Gastrocnemius medialis (tissue), 4 donors: ENCODE measurements around the gene NLRP11. TPM values are rescaled to one million over a fixed set of nuclear protein-coding genes. Genes with fewer than 3 reads are reported as not detected.

Experiments
- ATAC-seq, 2 donors: fragments of 150-250 bp; one replicate each; pipeline ENCODE4 v1.9.1; 2016
- DNase-seq, 2 donors: peaks; one replicate each; pipeline ENCODE4 v3.0.0-alpha.2; 2019
- H3K27ac ChIP-seq, 4 donors: fragments of 200-600 bp; sonication (generic); 1 replicate in 1 of 4; 2 replicates in 3 of 4; pipeline ENCODE4 v1.5.1; 2016 to 2018; ENCODE audit warnings: mild to moderate bottlenecking in 2 of 4, moderate library complexity in 1 of 4
- H3K27me3 ChIP-seq, 3 donors: fragments of 200-600 bp; sonication (generic) in 2 of 3; 1 replicate in 1 of 3; 2 replicates in 2 of 3; pipeline versions ENCODE4 v1.5.1 to v1.6.0; 2016 to 2019; ENCODE audit warnings: mild to moderate bottlenecking in 1 of 3, moderate library complexity in 1 of 3
- H3K36me3 ChIP-seq, 2 donors: fragments of 200-600 bp; sonication (generic) in 1 of 2; one replicate each; pipeline ENCODE4 v1.5.1; 2017 to 2018
- H3K4me1 ChIP-seq, 2 donors: fragments of 200-600 bp; sonication (generic) in 1 of 2; one replicate each; pipeline ENCODE4 v1.5.1; 2016 to 2017; ENCODE audit warnings: mild to moderate bottlenecking in 2 of 2
- H3K4me3 ChIP-seq, 4 donors: fragments of 200-600 bp; sonication (generic) in 3 of 4; 1 replicate in 1 of 4; 2 replicates in 3 of 4; pipeline ENCODE4 v1.5.1; 2016 to 2019; ENCODE audit warnings: mild to moderate bottlenecking in 2 of 4
- H3K9me3 ChIP-seq, 3 donors: fragments of 200-600 bp; sonication (generic) in 2 of 3; 1 replicate in 1 of 3; 2 replicates in 2 of 3; pipeline ENCODE4 v1.5.1; 2016 to 2019
- CTCF ChIP-seq, 5 experiments: fragments of 450-650 bp in 3 of 5; fragments of 200-600 bp in 2 of 5; sonication (generic) in 2 of 5; IDR thresholded peaks in 4 of 5; conservative IDR thresholded peaks in 1 of 5; 1 replicate in 4 of 5; 2 replicates in 1 of 5; pipeline ENCODE4 v1.5.1; 2016 to 2019; ENCODE audit warnings: antibody characterized with exemption in 5 of 5, mild to moderate bottlenecking in 3 of 5, moderate library complexity in 3 of 5
- POLR2A ChIP-seq, 2 donors: fragments of 450-650 bp; IDR thresholded peaks; one replicate each; pipeline ENCODE4 v1.6.1; 2017; ENCODE audit warnings: antibody characterized with exemption in 2 of 2, mild to moderate bottlenecking in 2 of 2, moderate library complexity in 2 of 2
- in situ Hi-C, 4 donors: fragments of 200-750 bp; cut with MboI; loops; one replicate each; pipeline versions ENCODE4 v1.15.0 to v1.8.0; 2017; ENCODE audit warnings: low sequenced_read_pairs in 4 of 4
- intact Hi-C: fragments of 100-400 bp; cut with DNase I; formaldehyde crosslinking; loops from one replicate; pipeline ENCODE4 v1.15.1; 2023; ENCODE audit warnings: low total_unique reads
- total RNA-seq, 4 donors: library from RNA; depleted of rRNA; stranded (reverse); fragments of >200 nt; gene quantifications; one replicate each; pipeline versions ENCODE4 v1.1.0 to v1.2.3, GENCODE V29; 2016

NLRP11 gene
- total RNA-seq: not detected

GRCh38 chr19:55831846-55832245 is at the start of gene NLRP11:
Gene NLRP11, minus strand, starts transcription at chr19:55831999. Its CDS starts 13,825 bp downstream, at chr19:55818174.
- ATAC-seq: no peak
- H3K27ac ChIP-seq: no peak within 1 kb of the TSS
- H3K36me3 ChIP-seq: no peaks in the 10 kb centered on the region
- no peaks in the 10 kb centered on the region for H3K9me3 ChIP-seq
- H3K4me3 ChIP-seq: no peak within 1 kb of the TSS
- intact Hi-C loops: no loop called here
- TF ChIP-seq POLR2A (IDR thresholded peaks at IDR 0.05) (no peak), CTCF (IDR thresholded peaks at IDR 0.05 in 4 of 5, conservative IDR thresholded peaks at IDR 0.05 in 1 of 5) (no peak)
- in situ Hi-C loops: no loop called here
- DNase-seq: no peak
- no peaks in the 10 kb centered on the region for H3K27me3 ChIP-seq
- H3K4me1 ChIP-seq: no peaks in the 10 kb centered on the region

GRCh38 chr19:55877211-55877610 is 45.4 kb upstream of the NLRP11 start:
- DNase-seq: no peak
- Histone ChIP-seq H3K27me3 (no peaks in the 10 kb centered on the region), H3K36me3 (no peaks in the 10 kb centered on the region), H3K9me3 (peaks cover 0 to 4% (median 0%) of the 10 kb centered on the region in 3 donors), H3K4me1 (no peaks in the 10 kb centered on the region), H3K27ac (no peak overlapping the region), H3K4me3 (no peak overlapping the region)
- in situ Hi-C loops: no loop called here
- intact Hi-C loops: no loop called here
- no peak for ATAC-seq
- TF ChIP-seq POLR2A (IDR thresholded peaks at IDR 0.05) (no peak), CTCF (IDR thresholded peaks at IDR 0.05 in 4 of 5, conservative IDR thresholded peaks at IDR 0.05 in 1 of 5) (no peak)

GRCh38 chr19:55870736-55871135 is 38.9 kb upstream of the NLRP11 start:
- H3K4me1 ChIP-seq: no peaks in the 10 kb centered on the region
- in situ Hi-C loops: no loop called here
- no peak overlapping the region for H3K27ac ChIP-seq
- DNase-seq: no peak
- TF ChIP-seq CTCF (IDR thresholded peaks at IDR 0.05 in 4 of 5, conservative IDR thresholded peaks at IDR 0.05 in 1 of 5) (no peak), POLR2A (IDR thresholded peaks at IDR 0.05) (no peak)
- no peaks in the 10 kb centered on the region for H3K36me3 ChIP-seq
- H3K9me3 ChIP-seq: peaks cover 0 to 4% (median 0%) of the 10 kb centered on the region in 3 donors
- no peak for ATAC-seq
- no peak overlapping the region for H3K4me3 ChIP-seq
- intact Hi-C loops: no loop called here
- no peaks in the 10 kb centered on the region for H3K27me3 ChIP-seq

GRCh38 chr19:55867101-55867500 is 35.3 kb upstream of the NLRP11 start:
- H3K36me3 ChIP-seq: no peaks in the 10 kb centered on the region
- H3K4me1 ChIP-seq: no peaks in the 10 kb centered on the region
- in situ Hi-C loops (no loop called here), intact Hi-C loops (no loop called here)
- H3K4me3 ChIP-seq: no peak overlapping the region
- no peak for TF ChIP-seq POLR2A (IDR thresholded peaks at IDR 0.05)
- TF ChIP-seq CTCF (IDR thresholded peaks at IDR 0.05 in 4 of 5, conservative IDR thresholded peaks at IDR 0.05 in 1 of 5): no peak
- H3K9me3 ChIP-seq: no peaks in the 10 kb centered on the region
- DNase-seq (no peak), ATAC-seq (no peak)
- H3K27me3 ChIP-seq: no peaks in the 10 kb centered on the region
- no peak overlapping the region for H3K27ac ChIP-seq

- DNase-seq (no peak), ATAC-seq (no peak)
- in situ Hi-C loops (no loop called here), intact Hi-C loops (no loop called here)
- Histone ChIP-seq H3K27me3 (no peaks in the 10 kb centered on the region), H3K36me3 (no peaks in the 10 kb centered on the region), H3K4me1 (no peaks in the 10 kb centered on the region), H3K9me3 (no peaks in the 10 kb centered on the region), H3K27ac (no peak overlapping the region), H3K4me3 (no peak overlapping the region)
- no peak for TF ChIP-seq POLR2A (IDR thresholded peaks at IDR 0.05)
- no peak for TF ChIP-seq CTCF (IDR thresholded peaks at IDR 0.05 in 4 of 5, conservative IDR thresholded peaks at IDR 0.05 in 1 of 5)
Measured at GRCh38 chr19:55866521-55866920, 34.7 kb upstream of the NLRP11 start.
